ENCODE measurements around the gene AKT1. TPM values are rescaled to one million over a fixed set of nuclear protein-coding genes. Genes with fewer than 3 reads are reported as not detected.

Gene AKT1
- total RNA-seq, 1 donor from 2014 or later = 133 TPM

- H3K4me3 Mint-ChIP-seq (ENCODE audit: unreplicated experiment) = no peak overlapping the region
- DNase-seq (ENCODE audit: low spot score) = no peak
- TF ChIP-seq CTCF (IDR thresholded peaks at IDR 0.05; ENCODE audit: unreplicated experiment) = no peak
- H3K27me3 Mint-ChIP-seq (ENCODE audit: unreplicated experiment) = peaks cover 7% of the 10 kb centered on the region
- H3K27ac Mint-ChIP-seq (ENCODE audit: unreplicated experiment) = no peak overlapping the region
- no peaks in the 10 kb centered on the region for H3K4me1 Mint-ChIP-seq (ENCODE audit: unreplicated experiment)
- peaks cover 1% of the 10 kb centered on the region for H3K36me3 Mint-ChIP-seq (ENCODE audit: low read depth, unreplicated experiment)
- no peaks in the 10 kb centered on the region for H3K9me3 Mint-ChIP-seq (ENCODE audit: unreplicated experiment)
Measured at GRCh38 chr14:104782086-104782807, 13.3 kb downstream of the AKT1 start.

- H3K4me3 Mint-ChIP-seq (ENCODE audit: unreplicated experiment) = no peak overlapping the region
Measured at GRCh38 chr14:104781271-104782077, 14.1 kb downstream of the AKT1 start.

GRCh38 chr14:104780513-104781030 is 15.0 kb downstream of the AKT1 start:
- H3K4me3 Mint-ChIP-seq (ENCODE audit: unreplicated experiment) = no peak overlapping the region
- H3K4me1 Mint-ChIP-seq (ENCODE audit: unreplicated experiment) = no peaks in the 10 kb centered on the region
- H3K27ac Mint-ChIP-seq (ENCODE audit: unreplicated experiment) = no peak overlapping the region
- DNase-seq (ENCODE audit: low spot score) = no peak
- no peak for TF ChIP-seq CTCF (IDR thresholded peaks at IDR 0.05; ENCODE audit: unreplicated experiment)
- no peaks in the 10 kb centered on the region for H3K9me3 Mint-ChIP-seq (ENCODE audit: unreplicated experiment)
- peaks cover 9% of the 10 kb centered on the region for H3K27me3 Mint-ChIP-seq (ENCODE audit: unreplicated experiment)
- H3K36me3 Mint-ChIP-seq (ENCODE audit: low read depth, unreplicated experiment) = peaks cover 12% of the 10 kb centered on the region

More at GRCh38 chr14:104781271-104782077, 14.1 kb downstream of the AKT1 start:
- TF ChIP-seq CTCF (IDR thresholded peaks at IDR 0.05; ENCODE audit: unreplicated experiment) = no peak
- Mint-ChIP-seq H3K9me3 (ENCODE audit: unreplicated experiment) (no peaks in the 10 kb centered on the region), H3K27ac (ENCODE audit: unreplicated experiment) (no peak overlapping the region), H3K27me3 (ENCODE audit: unreplicated experiment) (peaks cover 9% of the 10 kb centered on the region), H3K4me1 (ENCODE audit: unreplicated experiment) (no peaks in the 10 kb centered on the region), H3K36me3 (ENCODE audit: low read depth, unreplicated experiment) (peaks cover 8% of the 10 kb centered on the region)
- DNase-seq (ENCODE audit: low spot score) = no peak

- no peak for TF ChIP-seq CTCF (IDR thresholded peaks at IDR 0.05; ENCODE audit: unreplicated experiment)
- Mint-ChIP-seq H3K27ac (ENCODE audit: unreplicated experiment) (no peak overlapping the region), H3K4me1 (ENCODE audit: unreplicated experiment) (no peaks in the 10 kb centered on the region), H3K36me3 (ENCODE audit: low read depth, unreplicated experiment) (peaks cover 12% of the 10 kb centered on the region), H3K27me3 (ENCODE audit: unreplicated experiment) (peaks cover 8% of the 10 kb centered on the region), H3K9me3 (ENCODE audit: unreplicated experiment) (no peaks in the 10 kb centered on the region), H3K4me3 (ENCODE audit: unreplicated experiment) (no peak overlapping the region)
- no peak for DNase-seq (ENCODE audit: low spot score)
Measured at GRCh38 chr14:104779776-104780512, 15.6 kb downstream of the AKT1 start.

All from endothelial cell (in vitro differentiated cells).